Measurements from ENCODE around the gene THOC6.

THOC6 gene

DNA sequence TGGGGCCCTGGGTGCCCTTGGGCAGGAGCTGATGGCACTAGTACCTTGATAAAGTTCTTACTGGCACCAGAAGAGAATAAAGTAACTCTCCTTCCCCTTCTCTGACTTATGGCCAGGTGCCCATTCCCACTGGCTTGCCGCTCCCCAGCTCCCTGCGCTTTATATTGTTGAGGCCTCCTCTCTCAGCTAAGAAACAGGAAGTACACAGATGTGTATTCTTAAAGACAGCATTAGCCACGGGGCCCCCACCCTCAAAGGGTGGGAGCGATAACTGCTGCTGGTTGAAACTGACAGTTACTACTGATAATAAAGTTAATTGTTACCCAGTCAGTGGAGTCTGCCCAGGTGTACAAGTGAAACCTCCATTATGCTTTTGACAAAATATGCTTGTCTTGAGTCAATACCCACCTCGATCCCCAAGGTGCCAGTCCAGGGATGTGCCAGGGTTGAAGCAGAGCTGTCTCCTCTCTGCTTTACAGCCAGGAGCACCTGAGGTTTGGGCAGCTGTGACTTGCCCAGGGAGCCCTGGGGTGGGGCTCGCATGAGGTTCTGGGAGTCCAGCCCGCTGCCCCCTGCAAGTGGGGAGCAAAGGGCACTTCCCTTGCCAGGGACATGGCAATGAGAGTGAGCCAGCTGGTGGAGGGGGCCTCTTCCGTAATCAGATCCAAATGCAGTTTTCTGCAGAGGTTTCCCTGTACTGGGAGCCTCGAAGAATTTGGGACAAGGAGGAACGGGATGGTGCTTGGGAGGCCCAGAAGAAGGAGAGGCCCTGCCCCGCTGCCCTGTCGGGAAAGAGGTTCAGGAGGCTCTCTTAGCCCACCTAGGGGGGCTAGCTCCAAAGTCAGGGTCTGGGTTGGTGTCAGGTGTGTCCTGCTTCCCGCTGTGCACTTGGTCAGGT is 16.5 kb upstream of the THOC6 start:
- peaks cover 13% of the 10 kb centered on the region for H3K27me3 Mint-ChIP-seq
- no peak overlapping the region for H3K27ac Mint-ChIP-seq
- peaks cover 28% of the 10 kb centered on the region for H3K4me1 Mint-ChIP-seq (ENCODE audit: low read depth)
- H3K4me3 Mint-ChIP-seq = no peak overlapping the region
- H3K36me3 Mint-ChIP-seq (ENCODE audit: low read depth) = no peaks in the 10 kb centered on the region
- no peaks in the 10 kb centered on the region for H3K9me3 Mint-ChIP-seq

DNA sequence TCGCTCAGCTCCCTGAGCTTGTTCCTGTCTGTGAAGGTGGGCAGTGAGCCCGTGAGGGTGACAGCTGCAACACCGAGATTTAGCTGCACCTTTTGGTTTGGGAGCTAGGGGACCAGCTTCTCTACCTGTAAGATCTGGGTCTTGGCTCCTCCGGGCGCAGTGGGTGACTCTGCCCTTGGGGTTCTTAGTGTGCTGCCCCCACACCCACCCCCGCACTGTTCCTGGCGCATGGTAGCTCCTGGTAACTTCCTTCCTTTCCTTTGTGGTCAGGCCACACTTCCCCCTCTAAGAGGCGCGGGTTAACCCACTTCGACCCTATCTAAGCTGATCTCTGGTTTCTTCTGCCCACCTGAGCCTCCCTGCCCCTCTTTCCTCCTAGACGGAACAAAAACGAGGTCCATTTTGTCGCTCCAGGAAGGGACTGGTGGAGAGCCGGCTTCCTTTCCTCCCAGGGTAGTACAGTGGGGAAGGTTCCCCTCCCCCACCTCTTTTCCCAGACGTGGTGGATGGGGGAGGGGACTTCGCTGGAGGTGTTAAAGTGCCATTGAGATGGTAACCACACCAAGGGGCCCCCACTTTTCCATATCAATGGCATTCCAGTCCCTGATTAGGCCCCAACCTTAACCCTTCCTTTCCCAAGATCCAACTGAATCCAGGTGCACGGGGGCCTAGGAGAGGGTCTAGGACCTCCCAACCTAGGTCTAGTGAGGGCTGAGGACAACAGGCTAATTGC is 15.7 kb upstream of the THOC6 start:
- Mint-ChIP-seq H3K27me3 (peaks cover 13% of the 10 kb centered on the region), H3K9me3 (no peaks in the 10 kb centered on the region), H3K36me3 (ENCODE audit: low read depth) (no peaks in the 10 kb centered on the region), H3K4me1 (ENCODE audit: low read depth) (peaks cover 28% of the 10 kb centered on the region), H3K4me3 (peak overlapping the region; percentile 22), H3K27ac (peak overlapping the region; percentile 59)

DNA sequence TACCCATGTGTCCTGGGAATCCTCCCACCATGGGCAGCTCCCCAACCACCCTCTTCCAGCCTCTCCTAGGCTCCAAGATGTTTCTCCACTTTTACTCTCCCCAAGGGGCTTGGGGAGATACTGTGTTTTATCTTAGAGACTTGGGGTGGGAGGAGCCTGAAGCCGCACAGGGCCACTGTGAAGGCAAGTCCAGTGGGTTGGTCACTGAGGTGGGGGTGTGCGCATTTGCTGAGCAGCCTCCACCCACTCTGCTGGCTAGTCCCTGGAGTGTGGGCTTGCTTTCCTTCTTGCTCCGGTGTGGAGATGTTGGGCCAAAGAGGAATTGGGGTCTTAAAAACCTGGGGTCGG is 15.2 kb upstream of the THOC6 start:
- Mint-ChIP-seq H3K9me3 (no peaks in the 10 kb centered on the region), H3K27ac (no peak overlapping the region), H3K4me3 (no peak overlapping the region), H3K36me3 (ENCODE audit: low read depth) (no peaks in the 10 kb centered on the region), H3K27me3 (peaks cover 13% of the 10 kb centered on the region), H3K4me1 (ENCODE audit: low read depth) (peaks cover 28% of the 10 kb centered on the region)

- H3K27me3 Mint-ChIP-seq = peaks cover 13% of the 10 kb centered on the region
- no peaks in the 10 kb centered on the region for H3K36me3 Mint-ChIP-seq (ENCODE audit: low read depth)
- no peaks in the 10 kb centered on the region for H3K9me3 Mint-ChIP-seq
- H3K4me1 Mint-ChIP-seq (ENCODE audit: low read depth) = peaks cover 27% of the 10 kb centered on the region
- no peak overlapping the region for H3K4me3 Mint-ChIP-seq
- H3K27ac Mint-ChIP-seq = no peak overlapping the region
These were observed 14.1 kb upstream of the THOC6 start for GRCh38 chr16:3009568-3010390.

DNA sequence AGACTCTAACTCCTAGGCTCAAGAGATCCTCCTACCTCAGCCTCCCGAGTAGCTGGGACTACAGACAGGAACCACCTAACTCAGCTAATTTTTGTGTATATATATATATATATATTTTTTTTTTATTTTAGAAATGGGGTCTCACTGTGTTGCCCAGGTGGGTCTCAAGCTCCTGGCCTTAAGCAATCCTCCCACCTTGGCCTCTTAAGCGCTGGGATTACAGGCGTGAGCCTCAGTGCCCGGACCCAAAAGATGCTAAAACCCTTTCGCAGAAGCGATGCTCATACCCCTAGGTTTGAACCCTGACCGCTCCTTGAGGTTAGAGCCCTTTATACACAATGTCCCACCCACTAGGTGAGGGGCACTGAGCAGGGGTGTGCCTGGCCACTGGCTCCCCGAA is 13.3 kb upstream of the THOC6 start:
- H3K4me1 Mint-ChIP-seq (ENCODE audit: low read depth) = peaks cover 25% of the 10 kb centered on the region
- no peaks in the 10 kb centered on the region for H3K36me3 Mint-ChIP-seq (ENCODE audit: low read depth)
- H3K27ac Mint-ChIP-seq = no peak overlapping the region
- peaks cover 12% of the 10 kb centered on the region for H3K27me3 Mint-ChIP-seq
- H3K4me3 Mint-ChIP-seq = no peak overlapping the region
- no peaks in the 10 kb centered on the region for H3K9me3 Mint-ChIP-seq

- Mint-ChIP-seq H3K4me3 (no peak overlapping the region), H3K27me3 (peaks cover 12% of the 10 kb centered on the region), H3K27ac (no peak overlapping the region), H3K9me3 (no peaks in the 10 kb centered on the region), H3K4me1 (ENCODE audit: low read depth) (peaks cover 18% of the 10 kb centered on the region), H3K36me3 (ENCODE audit: low read depth) (no peaks in the 10 kb centered on the region)
These were observed 11.6 kb upstream of the THOC6 start for GRCh38 chr16:3012246-3012645.

GRCh38 chr16:3012828-3013420 is 10.9 kb upstream of the THOC6 start, which contains the start of gene CLDN9:
CLDN9 (plus strand) TSS chr16:3012923; CDS start chr16:3013363, 440 bp downstream.
- H3K27ac Mint-ChIP-seq = no peak within 1 kb of the TSS
- peaks cover 11% of the 10 kb centered on the region for H3K4me1 Mint-ChIP-seq (ENCODE audit: low read depth)
- no peaks in the 10 kb centered on the region for H3K36me3 Mint-ChIP-seq (ENCODE audit: low read depth)
- peaks cover 11% of the 10 kb centered on the region for H3K27me3 Mint-ChIP-seq
- H3K4me3 Mint-ChIP-seq = no peak within 1 kb of the TSS
- no peaks in the 10 kb centered on the region for H3K9me3 Mint-ChIP-seq

DNA sequence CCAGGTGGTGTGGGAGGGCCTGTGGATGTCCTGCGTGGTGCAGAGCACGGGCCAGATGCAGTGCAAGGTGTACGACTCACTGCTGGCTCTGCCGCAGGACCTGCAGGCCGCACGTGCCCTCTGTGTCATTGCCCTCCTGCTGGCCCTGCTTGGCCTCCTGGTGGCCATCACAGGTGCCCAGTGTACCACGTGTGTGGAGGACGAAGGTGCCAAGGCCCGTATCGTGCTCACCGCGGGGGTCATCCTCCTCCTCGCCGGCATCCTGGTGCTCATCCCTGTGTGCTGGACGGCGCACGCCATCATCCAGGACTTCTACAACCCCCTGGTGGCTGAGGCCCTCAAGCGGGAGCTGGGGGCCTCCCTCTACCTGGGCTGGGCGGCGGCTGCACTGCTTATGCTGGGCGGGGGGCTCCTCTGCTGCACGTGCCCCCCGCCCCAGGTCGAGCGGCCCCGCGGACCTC is 10.3 kb upstream of the THOC6 start:
- H3K9me3 Mint-ChIP-seq = no peaks in the 10 kb centered on the region
- H3K4me3 Mint-ChIP-seq = no peak overlapping the region
- H3K27me3 Mint-ChIP-seq = peaks cover 9% of the 10 kb centered on the region
- peaks cover 11% of the 10 kb centered on the region for H3K4me1 Mint-ChIP-seq (ENCODE audit: low read depth)
- no peak overlapping the region for H3K27ac Mint-ChIP-seq
- no peaks in the 10 kb centered on the region for H3K36me3 Mint-ChIP-seq (ENCODE audit: low read depth)

GRCh38 chr16:3013998-3014690 is 9.7 kb upstream of the THOC6 start:
- Mint-ChIP-seq H3K27me3 (peaks cover 9% of the 10 kb centered on the region), H3K9me3 (no peaks in the 10 kb centered on the region), H3K4me1 (ENCODE audit: low read depth) (peaks cover 8% of the 10 kb centered on the region), H3K27ac (no peak overlapping the region), H3K36me3 (ENCODE audit: low read depth) (no peaks in the 10 kb centered on the region), H3K4me3 (no peak overlapping the region)

DNA sequence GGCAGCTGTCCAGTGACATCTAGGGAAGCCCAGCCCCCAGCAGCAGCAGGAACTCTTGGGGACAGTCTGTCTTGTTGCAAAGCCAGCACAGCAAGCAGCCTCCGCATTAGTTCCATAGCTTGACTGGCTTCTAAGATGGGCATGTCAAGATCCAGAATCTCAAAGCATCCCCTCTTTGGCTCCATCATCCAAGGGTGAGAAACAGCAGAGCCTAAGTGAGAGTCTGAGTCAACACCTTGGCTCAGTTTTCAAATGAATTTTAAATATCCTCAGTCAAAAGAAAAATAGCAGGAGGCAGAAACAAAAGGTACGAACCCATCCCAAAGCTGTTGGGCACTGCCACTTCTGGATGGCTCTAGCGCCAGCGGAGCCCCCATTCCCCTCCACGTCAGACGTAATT is 8.9 kb upstream of the THOC6 start:
- no peaks in the 10 kb centered on the region for H3K9me3 Mint-ChIP-seq
- H3K27ac Mint-ChIP-seq = no peak overlapping the region
- peaks cover 15% of the 10 kb centered on the region for H3K4me1 Mint-ChIP-seq (ENCODE audit: low read depth)
- no peak overlapping the region for H3K4me3 Mint-ChIP-seq
- peaks cover 9% of the 10 kb centered on the region for H3K27me3 Mint-ChIP-seq
- H3K36me3 Mint-ChIP-seq (ENCODE audit: low read depth) = no peaks in the 10 kb centered on the region

DNA sequence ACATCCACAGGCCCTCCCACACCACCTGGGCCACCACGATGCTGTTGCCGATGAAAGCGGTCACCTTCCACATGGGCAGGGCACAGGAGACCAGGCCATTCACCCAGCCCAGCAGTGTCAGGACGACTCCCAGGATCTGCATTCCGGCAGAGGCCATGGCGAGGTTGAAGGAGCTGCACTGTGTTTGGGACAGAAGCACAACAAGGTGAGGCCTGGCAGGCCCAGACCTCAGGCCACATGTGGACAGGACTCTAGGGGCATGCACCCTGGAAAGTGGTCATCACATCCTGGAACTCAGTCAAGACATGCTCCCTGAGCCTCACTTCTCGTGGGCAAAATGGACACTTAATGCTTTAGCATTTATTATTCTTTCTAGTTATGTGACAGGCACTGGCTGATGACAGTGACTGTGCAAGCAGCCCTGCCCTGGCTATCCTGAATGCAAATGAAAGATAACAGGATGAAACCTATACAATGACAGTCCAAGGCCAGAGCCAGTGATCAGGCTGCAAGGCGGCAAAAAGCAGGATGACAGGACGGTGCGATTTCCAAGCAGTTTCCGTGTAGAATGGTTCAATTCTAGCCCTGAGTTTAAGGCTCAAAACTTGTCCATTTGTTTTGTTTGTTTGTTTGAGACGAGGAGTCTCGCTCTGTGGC is 7.8 kb upstream of the THOC6 start:
- H3K27ac Mint-ChIP-seq = no peak overlapping the region
- peaks cover 21% of the 10 kb centered on the region for H3K4me1 Mint-ChIP-seq (ENCODE audit: low read depth)
- peaks cover 9% of the 10 kb centered on the region for H3K27me3 Mint-ChIP-seq
- H3K4me3 Mint-ChIP-seq = no peak overlapping the region
- no peaks in the 10 kb centered on the region for H3K36me3 Mint-ChIP-seq (ENCODE audit: low read depth)
- H3K9me3 Mint-ChIP-seq = no peaks in the 10 kb centered on the region

GRCh38 chr16:3017344-3017743 is 6.5 kb upstream of the THOC6 start:
- H3K27me3 Mint-ChIP-seq = peaks cover 3% of the 10 kb centered on the region

GRCh38 chr16:3017794-3018506 is 5.9 kb upstream of the THOC6 start, which contains the start of gene CLDN6:
CLDN6 (minus strand) TSS chr16:3018183; CDS start chr16:3016021, 2,162 bp downstream.
- peaks cover 40% of the 10 kb centered on the region for H3K4me1 Mint-ChIP-seq (ENCODE audit: low read depth)
- H3K4me3 Mint-ChIP-seq = no peak within 1 kb of the TSS
- no peaks in the 10 kb centered on the region for H3K36me3 Mint-ChIP-seq (ENCODE audit: low read depth)
- no peaks in the 10 kb centered on the region for H3K9me3 Mint-ChIP-seq
- peaks cover 3% of the 10 kb centered on the region for H3K27me3 Mint-ChIP-seq
- no peak within 1 kb of the TSS for H3K27ac Mint-ChIP-seq

More at GRCh38 chr16:3017344-3017743, 6.5 kb upstream of the THOC6 start:
- H3K4me3 Mint-ChIP-seq = no peak overlapping the region
- H3K36me3 Mint-ChIP-seq (ENCODE audit: low read depth) = no peaks in the 10 kb centered on the region
- peaks cover 34% of the 10 kb centered on the region for H3K4me1 Mint-ChIP-seq (ENCODE audit: low read depth)
- H3K9me3 Mint-ChIP-seq = no peaks in the 10 kb centered on the region
- no peak overlapping the region for H3K27ac Mint-ChIP-seq

All from stimulated activated naive CD8-positive, alpha-beta T cell treated with anti-CD3 and anti-CD28 coated beads, Interleukin-15, Interleukin-2, amounts not matched to agents 100 ng/mL and 50 ng/mL, for 24 hours (primary cell).